Measurements from ENCODE around the gene PAH.
"Not testable (repeated sequence)": the region's sequence is repeated elsewhere in the genome, so short reads cannot be mapped to it uniquely, and the experiment has no call there.

Gene PAH

GRCh38 chr12:102833687-102834441, 83.2 kb downstream of the PAH start:
- DNase-seq (ENCODE audit: low read depth in 1 of 2, low spot score in 1 of 2) = no peak

DNA sequence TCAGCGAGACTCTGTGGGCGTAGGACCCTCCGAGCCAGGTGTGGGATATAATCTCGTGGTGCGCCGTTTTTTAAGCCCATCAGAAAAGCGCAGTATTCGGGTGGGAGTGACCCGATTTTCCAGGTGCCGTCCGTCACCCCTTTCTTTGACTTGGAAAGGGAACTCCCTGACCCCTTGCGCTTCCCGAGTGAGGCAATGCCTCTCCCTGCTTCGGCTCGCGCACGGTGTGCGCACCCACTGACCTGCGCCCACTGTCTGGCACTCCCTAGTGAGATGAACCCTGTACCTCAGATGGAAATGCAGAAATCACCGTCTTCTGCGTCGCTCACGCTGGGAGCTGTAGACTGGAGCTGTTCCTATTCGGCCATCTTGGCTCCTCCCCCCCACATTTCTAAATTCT, 84.2 kb downstream of the PAH start:
- DNase-seq (ENCODE audit: low read depth in 1 of 2, low spot score in 1 of 2) = not testable (repeated sequence)

- DNase-seq (ENCODE audit: low read depth in 1 of 2, low spot score in 1 of 2) = no peak
Measured at GRCh38 chr12:102824218-102824835, 92.7 kb downstream of the PAH start.

DNA sequence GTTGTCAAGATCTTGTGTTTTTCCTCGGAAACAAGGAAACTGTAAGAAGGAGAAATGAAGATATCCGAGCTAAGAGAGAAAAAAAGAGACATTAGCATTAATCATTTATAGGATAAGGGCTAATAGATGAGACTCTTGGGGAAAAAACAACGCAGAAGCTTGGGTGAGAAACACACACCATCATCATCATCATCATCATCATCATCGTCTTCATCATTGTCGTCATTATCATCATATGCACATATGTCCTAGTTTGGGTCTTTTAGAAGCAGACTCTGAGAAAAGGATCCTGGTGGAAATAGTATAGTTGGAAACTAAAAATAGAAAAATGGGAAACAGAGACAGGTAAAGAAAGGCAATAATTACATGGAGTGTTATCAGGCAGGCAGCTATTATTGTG, 95.9 kb downstream of the PAH start:
- no peak for DNase-seq (ENCODE audit: low read depth in 1 of 2, low spot score in 1 of 2)

DNA sequence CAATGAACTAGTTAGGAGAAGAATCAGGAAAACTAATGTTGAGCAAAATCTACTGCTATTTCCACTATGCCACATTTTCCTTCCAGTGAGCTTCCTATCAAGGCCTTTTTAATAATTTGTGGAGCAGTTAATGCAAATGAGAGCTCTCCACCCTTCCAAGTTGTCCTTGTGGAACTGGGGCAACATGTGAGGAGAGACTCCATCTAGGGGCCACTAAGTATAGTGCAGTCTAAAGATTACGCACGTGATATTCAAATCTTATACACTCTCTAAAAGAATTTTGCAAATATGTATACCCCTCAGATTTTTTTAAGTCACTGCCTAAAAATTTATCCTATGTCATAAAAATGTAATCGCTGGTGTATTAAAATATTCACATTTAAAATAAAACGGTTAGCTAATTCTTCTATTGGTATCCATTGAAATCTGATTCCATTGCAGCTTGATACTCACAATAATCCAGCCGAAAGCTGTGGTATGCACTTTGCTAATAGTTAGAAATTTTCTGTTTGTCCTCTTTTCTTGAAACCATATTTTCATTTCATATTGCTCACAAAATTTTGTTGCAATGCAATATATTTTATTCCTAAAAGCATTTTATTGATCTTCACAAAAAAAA, 100.1 kb downstream of the PAH start:
- DNase-seq (ENCODE audit: low read depth in 1 of 2, low spot score in 1 of 2) = no peak

DNA sequence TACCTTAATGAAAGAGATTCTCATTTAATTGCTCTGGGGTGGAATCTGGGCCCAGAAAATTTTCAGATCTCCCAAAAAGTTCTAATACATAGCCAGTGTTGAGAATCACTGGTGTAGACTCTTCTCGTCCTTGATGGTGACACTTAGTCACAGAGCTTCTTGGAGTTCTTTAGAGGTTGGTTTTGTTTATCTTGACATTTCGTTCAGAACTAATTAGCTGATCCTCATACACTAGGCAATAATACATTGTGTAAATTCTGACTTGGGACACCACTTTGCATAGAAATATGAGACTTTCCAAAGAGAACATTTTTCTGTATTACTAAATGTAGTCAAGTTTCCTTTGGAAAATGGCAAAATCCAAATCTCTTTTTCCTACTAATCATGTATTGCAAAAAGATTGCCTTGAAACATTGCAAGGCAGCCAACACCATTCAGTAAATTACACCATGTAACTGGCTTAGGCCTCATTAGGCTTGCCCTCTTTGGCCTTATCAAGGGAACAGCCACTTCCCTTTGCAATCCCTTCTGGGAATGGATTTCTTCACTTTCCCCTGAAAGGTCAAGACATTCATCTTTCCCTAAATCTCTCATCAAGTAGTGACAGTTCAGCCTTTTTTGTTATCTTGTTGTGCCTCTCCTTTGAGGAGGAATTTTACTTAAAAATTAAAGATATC, 102.2 kb downstream of the PAH start:
- no peak for DNase-seq (ENCODE audit: low read depth in 1 of 2, low spot score in 1 of 2)

DNA sequence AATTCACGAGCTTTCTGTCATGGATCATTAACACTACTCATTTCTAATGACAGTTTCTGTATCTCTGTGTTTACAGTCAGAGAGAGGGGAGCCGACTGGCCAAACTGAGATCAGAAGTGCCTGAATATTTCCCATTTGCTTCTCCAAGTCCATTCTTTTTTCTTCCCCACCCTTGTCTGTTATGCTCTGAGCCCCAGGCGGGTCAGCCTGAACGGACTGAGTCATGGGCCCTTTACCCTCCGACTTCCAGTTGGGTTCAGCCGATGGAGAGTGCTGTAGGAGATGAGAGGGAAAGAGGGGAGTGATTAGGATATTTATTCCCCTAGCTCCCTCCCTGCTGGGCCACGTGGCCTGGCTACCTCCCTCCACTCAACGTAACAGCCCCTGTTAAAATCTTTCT, 104.7 kb downstream of the PAH start:
- DNase-seq (ENCODE audit: low read depth in 1 of 2, low spot score in 1 of 2) = no peak

DNA sequence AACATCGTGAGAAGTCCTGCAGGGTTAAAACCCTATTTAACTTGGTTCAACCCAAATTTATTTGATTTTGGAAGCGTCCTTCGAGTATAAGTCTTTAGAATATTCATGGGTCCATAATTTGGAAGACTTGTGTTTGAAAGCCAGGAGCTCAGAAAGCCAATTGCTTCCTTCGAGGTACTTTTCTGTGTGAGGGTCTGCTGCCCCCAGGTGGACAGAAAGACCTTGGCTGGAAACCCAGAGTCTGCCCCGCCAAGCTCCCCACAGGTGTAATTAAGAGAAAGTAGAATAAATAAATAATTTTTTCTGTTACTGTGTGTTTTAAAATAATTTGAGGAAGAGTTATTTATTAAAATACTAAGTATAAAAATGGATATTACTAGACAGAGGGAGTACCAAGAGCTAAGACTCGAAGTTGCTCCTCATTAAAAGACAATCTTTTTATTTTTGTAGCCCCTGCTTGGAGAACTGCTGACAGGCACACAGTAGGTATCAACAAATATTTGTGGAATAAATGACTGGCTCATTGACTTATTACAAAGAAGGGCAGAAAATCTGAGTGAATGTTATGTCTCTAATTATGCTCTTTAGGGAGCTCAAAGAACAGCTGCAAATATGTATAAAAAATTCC, 105.8 kb downstream of the PAH start:
- DNase-seq (ENCODE audit: low read depth in 1 of 2, low spot score in 1 of 2) = no peak

DNA sequence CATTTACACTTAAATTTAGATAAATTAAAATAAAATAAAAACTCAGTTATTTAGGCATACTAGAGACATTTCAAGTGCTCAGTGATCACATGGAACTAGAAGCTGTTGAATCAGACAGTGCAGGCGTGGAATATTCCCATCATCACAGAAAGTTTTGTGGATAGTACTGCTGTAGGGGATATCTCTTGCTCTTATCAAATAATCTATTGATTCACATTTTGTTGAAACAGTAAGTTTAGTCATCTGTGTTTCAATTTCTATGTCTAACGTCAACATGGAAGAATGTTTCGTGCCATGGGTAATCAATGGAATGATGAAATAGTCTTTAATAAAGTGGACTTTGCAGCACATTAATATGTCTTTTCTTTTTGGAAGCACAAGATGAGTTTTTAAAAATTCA, 108.6 kb downstream of the PAH start:
- no peak for DNase-seq (ENCODE audit: low read depth in 1 of 2, low spot score in 1 of 2)

DNA sequence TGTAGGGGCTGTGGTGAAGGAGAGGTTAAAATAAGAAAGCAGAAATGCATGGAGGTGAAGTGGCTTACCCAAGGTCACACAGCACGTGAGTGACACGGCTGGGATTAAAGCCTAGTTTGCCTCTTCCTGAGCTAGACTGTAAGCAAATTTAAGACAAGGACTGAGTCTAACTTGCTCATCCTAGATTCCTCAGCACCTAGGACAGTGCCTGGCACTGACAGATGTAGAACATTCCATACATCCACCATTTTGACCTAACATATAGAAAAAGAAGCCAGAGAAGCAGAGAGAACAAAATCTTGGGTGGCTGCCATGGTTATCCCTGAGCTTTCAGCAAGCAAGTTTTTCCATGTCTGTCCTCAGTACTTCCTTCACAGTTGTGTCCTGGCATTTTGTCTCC, 110.5 kb downstream of the PAH start:
- DNase-seq (ENCODE audit: low read depth in 1 of 2, low spot score in 1 of 2) = no peak

DNA sequence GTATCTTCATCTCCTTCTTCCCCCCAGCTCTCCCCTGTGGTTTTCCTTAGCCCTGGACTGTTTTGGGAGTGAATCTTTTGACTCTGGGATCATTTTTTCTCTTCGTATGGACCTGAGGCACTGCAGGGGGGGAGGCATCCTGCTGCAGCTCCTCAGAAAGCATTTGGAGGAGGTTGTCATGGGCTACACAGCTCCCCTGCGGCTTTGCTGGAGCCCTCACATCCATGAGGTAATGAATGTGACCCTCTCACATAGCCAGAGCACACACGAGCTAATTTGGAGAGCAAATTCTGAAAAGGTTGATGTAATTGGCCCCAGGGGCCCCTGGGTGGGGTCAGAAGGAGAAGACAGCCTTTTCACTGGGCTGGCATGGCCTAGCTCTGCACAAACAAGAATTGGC, 110.9 kb downstream of the PAH start:
- DNase-seq (ENCODE audit: low read depth in 1 of 2, low spot score in 1 of 2) = no peak

DNA sequence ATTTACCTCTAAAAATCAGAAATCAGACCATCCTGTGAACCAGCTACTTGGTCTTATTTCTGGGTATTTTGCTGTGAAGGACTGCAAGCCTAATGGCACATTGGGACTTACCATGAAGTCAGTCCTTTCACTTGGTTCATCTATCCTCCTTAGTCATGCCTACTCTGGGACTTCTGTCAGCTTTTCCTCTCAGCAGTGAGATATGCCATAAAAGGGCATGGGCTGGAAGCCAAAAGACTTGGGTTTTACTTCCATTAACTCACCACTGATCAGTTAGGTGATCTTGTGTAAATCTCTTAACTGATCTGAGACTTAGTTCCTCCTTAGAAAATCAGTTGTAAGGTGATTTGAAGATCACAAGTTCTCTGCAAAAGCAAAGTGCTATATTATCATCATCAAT, 116.5 kb downstream of the PAH start:
- DNase-seq (ENCODE audit: low read depth in 1 of 2, low spot score in 1 of 2) = no peak

DNA sequence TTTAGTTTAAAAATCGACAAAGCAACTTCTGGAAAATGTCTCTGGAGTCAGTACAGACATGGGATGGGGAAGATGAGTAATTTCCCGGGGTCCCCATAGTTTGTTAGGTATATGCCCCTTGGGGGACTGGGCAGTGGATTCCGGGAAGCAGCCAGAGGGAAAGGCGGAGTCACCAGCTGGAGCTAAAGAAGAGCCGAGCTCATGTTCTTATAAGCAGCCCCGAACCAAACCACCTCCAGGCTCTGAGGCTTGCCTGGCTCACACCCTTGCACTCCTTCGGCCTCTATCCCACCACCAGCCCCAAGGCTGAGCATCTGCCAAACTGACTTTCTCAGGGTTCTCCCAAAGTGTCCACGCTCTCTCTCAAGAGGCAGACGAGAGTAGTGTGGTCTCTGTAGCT, 117.8 kb downstream of the PAH start:
- DNase-seq (ENCODE audit: low read depth in 1 of 2, low spot score in 1 of 2) = no peak

DNA sequence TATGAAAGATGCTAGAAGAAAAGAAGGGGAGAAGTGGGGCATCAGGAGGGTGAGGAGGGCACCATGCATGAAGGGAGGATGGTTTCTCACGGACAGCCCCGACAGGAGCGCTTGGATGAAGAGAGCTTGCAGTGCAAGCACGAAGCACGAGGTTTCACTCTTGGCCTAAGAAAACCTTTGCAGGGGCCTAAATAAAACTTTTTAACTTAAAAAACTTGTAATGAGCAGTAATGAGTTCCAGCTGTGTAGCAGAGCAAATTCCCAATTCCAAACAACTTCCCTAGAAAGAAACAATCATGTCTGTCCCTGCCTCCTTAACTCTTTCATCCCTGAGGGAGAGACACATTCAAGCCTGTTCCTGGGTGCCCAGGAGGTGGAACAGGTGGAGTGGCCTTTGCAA, 119.5 kb downstream of the PAH start:
- no peak for DNase-seq (ENCODE audit: low read depth in 1 of 2, low spot score in 1 of 2)

GRCh38 chr12:102793921-102794320, 123.1 kb downstream of the PAH start:
- no peak for DNase-seq (ENCODE audit: low read depth in 1 of 2, low spot score in 1 of 2)
